ENCODE results near the gene ENG.

The ENG gene

GRCh38 chr9:127867356-127868277, 13.2 kb upstream of the ENG start:
- in situ Hi-C loops (cut with MboI; ENCODE audit: low sequenced_read_pairs): loop anchor here (10.0 kb wide), 1 partner anchor 47 kb away; the partner anchor contains the start of gene ST6GALNAC4

DNA sequence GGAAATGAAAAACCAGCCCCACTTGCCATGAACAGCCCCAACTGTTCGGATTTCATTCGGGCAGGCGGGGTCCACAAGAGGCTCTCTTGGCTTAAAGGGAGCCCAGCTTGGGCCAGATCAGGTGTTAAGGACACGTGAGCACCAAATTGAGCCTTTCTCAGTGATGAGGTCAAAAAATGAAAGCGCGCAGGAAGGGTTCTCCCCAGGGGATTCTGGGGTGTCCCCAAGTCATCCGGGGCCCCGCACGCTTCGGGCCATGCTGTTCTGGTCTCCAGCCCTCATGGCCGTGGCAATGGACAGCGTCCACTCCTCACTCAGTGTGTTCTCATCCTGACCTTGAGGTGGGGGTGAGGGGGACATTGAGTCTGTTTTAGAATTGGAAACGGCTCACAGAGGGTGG, 12.1 kb upstream of the ENG start:
- in situ Hi-C loops (cut with MboI; ENCODE audit: low sequenced_read_pairs): loop anchor here (10.0 kb wide), 1 partner anchor 48 kb away; the partner anchor contains the start of gene ST6GALNAC4

- in situ Hi-C loops (cut with MboI; ENCODE audit: low sequenced_read_pairs): loop anchor here (10.0 kb wide), 1 partner anchor 49 kb away; the partner anchor contains the start of gene ST6GALNAC4
Measured at GRCh38 chr9:127865645-127866464, 11.4 kb upstream of the ENG start.

DNA sequence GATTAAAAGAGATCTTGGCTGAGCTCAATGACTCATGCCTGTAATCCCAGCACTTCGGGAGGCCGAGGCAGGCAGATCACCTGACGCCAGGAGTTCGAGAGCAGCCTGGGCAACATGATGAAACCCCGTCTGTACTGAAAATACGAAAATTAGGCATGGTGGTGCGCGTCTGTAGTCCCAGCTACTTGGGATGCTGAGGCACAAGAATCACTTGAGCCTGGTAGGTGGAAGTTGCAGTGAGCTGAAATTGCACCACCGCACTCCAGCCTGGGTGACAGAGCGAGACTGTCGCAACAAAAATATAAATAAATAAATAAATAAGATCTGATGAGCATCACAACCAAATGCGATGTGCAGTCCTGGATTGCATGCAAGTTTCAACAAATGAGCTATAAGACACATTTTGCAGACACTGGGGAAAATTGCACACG, 8.7 kb upstream of the ENG start:
- in situ Hi-C loops (cut with MboI; ENCODE audit: low sequenced_read_pairs): loop anchor here (10.0 kb wide), 1 partner anchor 52 kb away; the partner anchor contains the start of gene ST6GALNAC4

DNA sequence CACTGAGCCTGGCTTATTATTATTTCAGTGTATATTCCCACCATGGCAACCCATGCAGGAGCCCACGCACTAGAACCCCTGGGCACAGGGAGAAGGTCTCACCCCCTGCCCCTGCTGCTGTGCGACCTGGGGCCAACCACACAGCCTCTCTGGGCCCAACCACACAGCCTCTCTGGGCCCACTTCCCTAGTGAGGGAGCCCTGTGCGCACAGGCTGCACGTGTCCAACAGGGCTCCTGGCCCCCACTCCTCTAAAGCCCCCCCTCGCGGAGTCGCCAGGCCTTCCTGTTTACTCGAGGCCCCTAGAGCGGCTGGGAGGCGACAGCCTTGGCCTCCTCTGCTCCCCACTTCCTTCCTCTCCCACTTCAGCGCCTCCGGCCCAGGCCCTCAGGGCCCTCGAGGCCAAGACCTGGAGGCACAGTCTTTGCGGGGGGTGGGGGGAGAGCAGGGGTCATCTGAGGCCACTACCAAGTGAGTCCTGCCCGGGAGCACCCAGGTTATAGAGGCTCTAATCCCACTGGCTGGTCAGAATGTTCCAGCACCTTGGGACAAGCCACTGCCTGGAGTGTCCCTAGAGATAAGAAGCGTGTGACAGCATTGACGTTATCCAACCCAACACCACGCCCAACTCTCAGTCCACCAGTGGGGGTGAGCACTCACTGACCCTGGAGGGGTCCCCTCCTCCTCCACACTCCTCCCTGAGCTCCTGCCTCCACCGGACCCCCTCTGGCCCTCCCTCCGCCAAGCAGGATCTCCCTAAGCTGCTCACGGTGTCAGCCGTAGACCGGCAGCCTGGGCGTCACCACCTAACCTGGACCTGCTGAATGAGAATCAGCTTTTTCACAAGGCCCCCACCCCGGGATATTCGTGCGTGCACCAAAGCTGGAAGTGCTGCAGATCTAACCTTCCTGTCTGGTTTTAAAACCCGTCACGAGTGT, 7.9 kb upstream of the ENG start:
- in situ Hi-C loops (cut with MboI; ENCODE audit: low sequenced_read_pairs): loop anchor here (10.0 kb wide), 1 partner anchor 52 kb away; the partner anchor contains the start of gene ST6GALNAC4

- in situ Hi-C loops (cut with MboI; ENCODE audit: low sequenced_read_pairs): loop anchor here (10.0 kb wide), 1 partner anchor 54 kb away; the partner anchor contains the start of gene ST6GALNAC4
Measured at GRCh38 chr9:127860779-127861178, 6.3 kb upstream of the ENG start.

DNA sequence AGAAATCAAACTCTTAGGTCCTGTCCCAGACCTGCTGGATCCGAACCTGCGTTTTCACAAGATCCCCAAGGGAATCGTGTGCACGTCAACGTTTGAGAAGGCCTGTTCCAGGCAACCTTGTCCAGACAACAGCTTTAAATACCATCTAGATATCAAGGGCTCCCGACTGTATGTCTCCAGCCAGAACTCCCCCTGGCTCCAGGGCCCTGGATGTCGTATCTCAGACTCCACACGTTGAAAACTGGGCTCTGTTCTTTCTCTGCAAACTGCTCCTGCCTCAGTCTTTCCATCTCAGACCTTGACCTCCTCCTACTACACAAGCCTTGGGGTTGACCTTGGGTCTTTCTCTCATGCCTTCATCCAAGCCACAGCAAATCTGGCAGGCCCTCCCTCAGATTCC, 5.8 kb upstream of the ENG start:
- in situ Hi-C loops (cut with MboI; ENCODE audit: low sequenced_read_pairs): loop anchor here (10.0 kb wide), 1 partner anchor 55 kb away; the partner anchor contains the start of gene ST6GALNAC4

- in situ Hi-C loops (cut with MboI; ENCODE audit: low sequenced_read_pairs): no loop called here
Measured at GRCh38 chr9:127858041-127858512, 3.6 kb upstream of the ENG start.

DNA sequence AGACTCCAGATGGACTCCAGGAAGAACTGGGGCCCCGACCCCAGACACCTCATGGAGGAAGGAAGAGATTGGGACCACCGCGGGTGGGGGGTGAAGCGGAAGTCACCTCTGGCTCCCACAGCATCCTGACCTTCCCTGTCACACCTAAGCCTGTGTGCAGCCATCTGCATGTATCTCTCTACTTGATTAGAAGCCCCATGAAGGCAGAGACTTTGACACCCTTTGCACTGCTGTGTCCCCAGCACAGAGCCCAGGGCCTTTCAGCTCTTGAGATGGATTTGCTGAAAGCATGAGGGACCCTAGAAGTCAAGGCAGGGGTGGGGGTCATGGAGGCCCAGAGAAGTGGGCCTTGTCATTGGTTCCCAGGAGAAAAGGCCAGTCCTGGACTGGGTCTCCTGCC, 2.8 kb upstream of the ENG start:
- in situ Hi-C loops (cut with MboI; ENCODE audit: low sequenced_read_pairs): no loop called here

GRCh38 chr9:127856729-127857116, 2.3 kb upstream of the ENG start:
- in situ Hi-C loops (cut with MboI; ENCODE audit: low sequenced_read_pairs): no loop called here

- in situ Hi-C loops (cut with MboI; ENCODE audit: low sequenced_read_pairs): no loop called here
Measured at GRCh38 chr9:127856094-127856728, 1.8 kb upstream of the ENG start.

DNA sequence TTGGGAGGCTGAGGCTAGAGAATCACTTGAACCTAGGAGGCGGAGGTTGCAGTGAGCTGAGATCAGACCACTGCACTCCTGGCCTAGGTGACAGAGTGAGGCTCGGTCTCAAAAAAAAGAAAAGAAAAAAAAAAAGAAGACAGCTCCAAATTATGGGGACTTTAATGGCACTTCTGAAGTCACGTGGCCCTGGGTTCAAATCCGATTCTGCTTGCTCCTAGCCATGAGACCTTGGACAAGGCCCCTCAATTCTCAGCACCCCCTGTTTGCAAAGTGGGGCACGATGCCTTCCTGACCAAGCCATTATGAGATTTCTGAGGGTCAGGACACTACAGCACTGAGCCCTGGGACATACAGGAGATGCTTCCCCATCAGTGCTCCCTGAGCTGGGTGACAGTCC, 1.1 kb upstream of the ENG start:
- in situ Hi-C loops (cut with MboI; ENCODE audit: low sequenced_read_pairs): no loop called here

DNA sequence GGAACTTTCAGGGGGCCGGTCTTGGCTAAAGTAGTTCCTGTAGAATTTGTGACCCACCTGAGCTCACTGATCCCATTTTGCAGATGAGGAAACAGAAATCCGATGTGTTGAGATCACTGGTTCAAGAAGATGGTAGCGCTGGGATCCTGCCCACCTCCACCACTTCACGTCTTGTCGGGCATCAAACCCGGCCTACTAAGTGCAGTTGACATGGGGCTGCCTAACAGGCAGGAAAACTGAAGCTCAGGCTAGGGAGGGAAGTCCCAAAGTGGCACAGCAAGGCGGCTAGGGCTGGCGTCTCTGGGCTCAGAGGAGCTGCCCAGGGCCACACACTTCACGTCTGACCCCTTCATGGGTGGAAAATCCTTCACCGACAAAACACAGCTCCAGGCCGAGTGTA, 502 bp upstream of the ENG start:
- in situ Hi-C loops (cut with MboI; ENCODE audit: low sequenced_read_pairs): no loop called here

- in situ Hi-C loops (cut with MboI; ENCODE audit: low sequenced_read_pairs): no loop called here
Measured at GRCh38 chr9:127853312-127854183, 910 bp downstream of the ENG start.

DNA sequence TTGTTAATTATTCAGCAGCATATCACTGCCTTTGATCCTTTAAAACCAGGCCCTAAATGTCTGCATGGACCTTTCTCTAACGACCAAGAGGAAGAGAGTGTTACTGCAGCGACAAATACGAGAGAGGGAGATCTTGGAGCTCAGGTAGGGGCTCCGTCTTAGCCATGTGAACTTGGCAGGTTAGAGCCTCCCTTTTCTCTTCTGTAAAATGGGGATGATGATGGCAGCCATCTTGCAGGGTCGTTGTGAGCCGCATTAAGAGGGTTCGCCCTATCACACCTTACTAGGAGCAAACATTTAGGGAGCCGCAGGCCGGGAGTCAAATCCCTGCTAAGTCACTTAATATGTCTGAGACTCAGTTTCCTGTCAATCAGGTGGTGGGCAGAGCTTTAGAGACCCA, 1.6 kb downstream of the ENG start:
- in situ Hi-C loops (cut with MboI; ENCODE audit: low sequenced_read_pairs): no loop called here

GRCh38 chr9:127850286-127850830, 4.1 kb downstream of the ENG start:
- in situ Hi-C loops (cut with MboI; ENCODE audit: low sequenced_read_pairs): no loop called here

- in situ Hi-C loops (cut with MboI; ENCODE audit: low sequenced_read_pairs): no loop called here
Measured at GRCh38 chr9:127848756-127849504, 5.5 kb downstream of the ENG start.

Data from HL-60/S4 treated with phorbol 12-myristate 13-acetate at 8.2 ng/mL for 4 days and 3 days (cell line).